Superior temporal gyrus (tissue), 1 donor: ENCODE data around the gene NAA50.

ENCODE experiments used
- DNase-seq: peaks from one replicate; pipeline ENCODE4 v3.0.0-alpha.2; 2016; ENCODE audit errors: extremely low spot score

The NAA50 gene

GRCh38 chr3:113741620-113742019, 4.4 kb downstream of the NAA50 start:
- DNase-seq = no peak

DNA sequence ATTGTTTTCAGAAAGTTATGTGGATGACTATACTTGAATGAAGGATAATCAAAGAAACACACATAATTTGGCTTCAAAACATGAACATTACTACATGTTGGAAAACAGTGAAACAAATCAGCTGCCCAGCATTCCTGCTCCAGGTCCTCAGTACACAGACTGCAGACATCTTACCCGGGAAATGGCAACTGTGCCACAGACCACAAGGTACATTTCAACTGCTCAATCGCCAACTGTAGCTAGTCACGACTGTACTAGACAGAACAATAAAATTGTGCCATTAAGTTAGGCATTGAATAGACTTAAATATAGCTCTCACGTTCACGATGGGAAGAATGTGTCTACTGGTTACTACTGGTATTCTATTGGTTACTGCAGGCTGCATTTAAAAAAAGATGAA, 5.0 kb downstream of the NAA50 start:
- DNase-seq = no peak

DNA sequence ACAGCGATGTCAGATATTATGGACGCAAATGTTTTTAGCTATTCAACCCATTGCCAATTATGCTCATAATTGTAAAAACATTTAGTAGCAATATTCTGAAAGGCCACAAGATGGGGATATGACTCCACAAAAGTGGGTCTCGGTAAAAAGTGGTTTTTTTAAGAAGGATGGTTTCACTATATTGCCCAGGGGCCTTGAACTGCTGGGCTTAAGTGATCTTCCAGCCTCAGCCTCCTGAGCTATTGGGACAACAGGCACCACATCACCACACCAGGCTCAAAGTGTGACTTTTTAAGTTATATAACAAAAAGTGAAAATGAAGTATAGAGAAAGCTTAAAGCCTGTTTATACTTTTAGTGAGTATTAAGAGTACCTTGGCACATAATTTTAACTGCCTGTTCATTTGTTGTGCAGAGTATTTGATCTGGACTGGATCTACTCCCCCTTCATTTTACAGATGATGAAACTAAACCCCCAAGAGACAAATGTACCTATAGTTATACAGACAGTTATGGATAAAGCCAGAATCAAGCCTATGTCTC, 9.4 kb downstream of the NAA50 start:
- DNase-seq = peak; percentile 88

- no peak for DNase-seq
These were observed 14.4 kb downstream of the NAA50 start for GRCh38 chr3:113731694-113732093.

GRCh38 chr3:113730550-113730949, 15.5 kb downstream of the NAA50 start:
- DNase-seq = no peak

GRCh38 chr3:113728661-113729060, 17.4 kb downstream of the NAA50 start:
- no peak for DNase-seq

- DNase-seq = no peak
These were observed 24.4 kb downstream of the NAA50 start for GRCh38 chr3:113721636-113722035.

- DNase-seq = no peak
These were observed 26.3 kb downstream of the NAA50 start for GRCh38 chr3:113719758-113720157.

GRCh38 chr3:113719294-113719693, 26.8 kb downstream of the NAA50 start:
- no peak for DNase-seq

DNA sequence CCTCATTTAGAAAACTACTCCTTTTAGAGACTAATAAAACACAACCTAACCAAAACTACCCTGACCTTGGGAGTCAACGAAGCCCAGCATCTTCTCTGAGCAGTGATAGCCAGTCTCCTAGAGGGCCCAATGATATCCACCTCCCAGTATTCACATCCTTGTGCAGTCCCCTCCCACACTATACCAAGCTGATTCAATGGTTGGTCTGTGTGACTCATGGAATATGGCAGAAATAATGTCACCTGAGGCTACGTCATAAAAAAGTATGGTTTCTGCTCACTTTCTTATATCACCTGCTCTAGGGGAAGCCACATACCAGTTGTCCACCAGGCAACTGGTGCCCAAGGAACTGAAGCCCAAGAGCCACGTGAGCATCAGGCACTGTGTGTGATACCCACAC, 28.2 kb downstream of the NAA50 start:
- no peak for DNase-seq

- no peak for DNase-seq
These were observed 28.7 kb downstream of the NAA50 start for GRCh38 chr3:113717308-113717707.

GRCh38 chr3:113714702-113715101, 31.3 kb downstream of the NAA50 start:
- no peak for DNase-seq

GRCh38 chr3:113712129-113712528, 33.9 kb downstream of the NAA50 start:
- DNase-seq = no peak

GRCh38 chr3:113707835-113708234, 38.2 kb downstream of the NAA50 start:
- no peak for DNase-seq

DNA sequence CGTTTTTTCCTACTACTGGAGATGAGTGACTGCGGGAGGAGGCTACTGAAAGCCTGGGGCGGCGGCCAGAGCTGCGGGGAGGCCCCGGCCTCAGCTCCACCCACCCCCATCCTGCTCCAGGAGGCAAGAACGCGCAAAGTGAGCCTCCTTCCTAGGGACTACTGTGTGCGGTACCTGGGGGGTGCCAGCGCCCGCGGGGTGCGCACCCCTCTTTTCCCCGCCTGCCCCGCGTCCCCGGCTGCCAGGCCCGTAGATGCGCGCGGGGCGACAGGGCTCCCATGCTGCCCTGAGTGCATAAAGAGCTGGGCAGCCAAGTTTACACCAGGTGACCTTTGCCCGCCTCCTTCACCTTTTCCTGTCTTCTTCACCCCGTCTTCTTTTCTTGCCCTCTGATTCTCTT, 47.1 kb downstream of the NAA50 start:
- DNase-seq = no peak

DNA sequence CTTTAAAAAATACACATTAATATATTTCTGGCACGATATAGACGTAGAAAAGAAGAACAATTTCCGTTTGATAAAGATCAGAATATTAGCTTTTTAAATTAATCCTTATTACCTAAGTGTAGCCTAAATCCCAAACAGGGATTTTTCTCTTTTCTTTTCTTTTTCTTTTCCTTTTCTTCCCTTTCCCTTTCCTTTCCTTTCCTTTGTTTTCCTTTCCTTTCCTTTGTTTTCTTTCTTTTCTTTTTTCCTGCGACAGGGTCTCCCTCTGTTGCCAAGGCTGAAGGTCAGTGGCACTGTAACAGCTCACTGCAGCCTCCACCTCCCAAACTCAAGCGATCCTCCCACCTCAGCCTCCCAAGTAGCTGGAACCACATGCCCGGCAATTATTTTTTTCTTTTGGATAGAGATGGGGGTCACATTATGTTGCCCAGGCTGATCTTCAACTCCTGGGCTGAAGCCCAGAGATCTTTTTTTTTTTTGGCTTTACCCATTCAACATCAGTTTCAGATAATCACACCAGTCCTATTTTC, 47.8 kb downstream of the NAA50 start:
- no peak for DNase-seq

- peak; percentile 58 for DNase-seq
These were observed 48.5 kb downstream of the NAA50 start for GRCh38 chr3:113697500-113698090.

GRCh38 chr3:113696658-113697499, 49.2 kb downstream of the NAA50 start:
- peak; percentile 100 for DNase-seq

GRCh38 chr3:113695786-113696645, 50.0 kb downstream of the NAA50 start, which contains the start of gene USF3:
Gene USF3, minus strand, starts transcription at chr3:113696642. Its CDS starts 21,764 bp downstream, at chr3:113674878.
- peak; percentile 20 for DNase-seq

GRCh38 chr3:113695431-113695785, 50.6 kb downstream of the NAA50 start:
- DNase-seq = peak; percentile 28

DNA sequence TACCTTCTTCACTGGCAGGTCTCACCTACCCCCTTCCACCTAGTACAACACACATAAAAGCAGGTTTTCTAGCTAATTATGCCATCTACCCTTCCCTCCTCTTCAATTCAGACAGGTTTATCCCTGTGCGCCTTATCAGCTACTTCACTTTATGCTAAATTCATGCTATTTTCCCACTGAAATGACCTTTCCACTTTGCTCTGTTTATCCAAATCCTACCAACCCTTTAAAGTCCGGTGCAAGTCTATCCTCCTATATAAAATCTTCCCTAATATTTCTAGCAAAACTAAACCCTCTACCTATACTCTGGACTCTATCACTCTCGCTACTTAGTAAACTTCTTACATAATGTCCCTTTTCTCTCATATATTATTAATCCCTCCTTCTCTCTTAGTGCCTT, 55.6 kb downstream of the NAA50 start:
- DNase-seq = no peak
